ENCODE measurements around the gene COMMD6.

The COMMD6 gene

DNA sequence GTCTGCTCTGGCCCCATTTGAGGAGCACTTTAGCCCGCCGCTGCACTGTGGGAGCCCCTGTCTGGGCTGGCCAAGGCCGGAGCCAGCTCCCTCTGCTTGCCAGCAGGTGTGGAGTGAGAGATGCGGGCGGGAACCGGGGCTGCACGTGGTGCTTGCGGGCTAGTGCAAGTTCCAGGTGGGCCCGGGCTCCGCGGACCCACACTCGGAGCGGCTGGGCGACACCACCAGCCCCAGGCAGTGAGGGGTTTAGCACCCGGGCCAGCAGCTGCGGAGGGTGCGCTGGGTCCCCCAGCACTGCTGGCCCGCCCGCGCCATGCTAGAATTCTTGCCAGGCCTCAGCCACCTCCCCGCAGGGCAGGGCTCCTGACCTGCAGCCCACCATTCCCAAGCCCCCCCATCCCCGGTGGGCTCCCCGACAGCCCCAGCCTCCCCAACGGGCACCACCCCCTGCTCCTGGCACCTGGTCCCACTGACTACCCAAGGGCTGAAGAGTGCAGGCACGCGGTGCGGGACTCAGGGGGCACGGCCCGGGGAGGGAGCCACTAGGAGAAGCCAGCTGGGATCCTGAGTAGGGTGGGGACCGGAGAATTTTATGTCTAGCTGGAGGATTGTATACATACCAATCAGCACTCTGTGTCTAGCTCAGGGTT is 19.1 kb downstream of the COMMD6 start:
- Histone ChIP-seq H3K36me3 (ENCODE audit: insufficient read depth, low read length) (no peaks in the 10 kb centered on the region), H3K9me2 (ENCODE audit: low read depth, low read length) (no peaks in the 10 kb centered on the region), H3K9ac (ENCODE audit: low read length) (no peak overlapping the region), H3K4me2 (ENCODE audit: low read length) (no peak overlapping the region), H4K20me1 (ENCODE audit: insufficient read depth, low read length) (no peaks in the 10 kb centered on the region), H3K4me3 (ENCODE audit: low read depth, low read length, poor library complexity, severe bottlenecking) (no peak overlapping the region), H3K27me3 (ENCODE audit: insufficient read depth, low read length) (no peaks in the 10 kb centered on the region), H3F3A (ENCODE audit: insufficient read depth, low read length) (no peaks in the 10 kb centered on the region), H3K4me1 (ENCODE audit: insufficient read depth, low read length, severe bottlenecking) (no peaks in the 10 kb centered on the region), H3K27ac (ENCODE audit: low read depth, low read length, poor library complexity, severe bottlenecking) (no peak overlapping the region), H2AFZ (ENCODE audit: low read length) (no peak overlapping the region), H3K79me2 (ENCODE audit: insufficient read depth, low read length) (no peaks in the 10 kb centered on the region), H3K9me3 (ENCODE audit: low read length) (0 out of 2 replicates have a peak, but pooled peaks cover 3% of the 10 kb centered on the region)
- TF ChIP-seq, protein P1, sequence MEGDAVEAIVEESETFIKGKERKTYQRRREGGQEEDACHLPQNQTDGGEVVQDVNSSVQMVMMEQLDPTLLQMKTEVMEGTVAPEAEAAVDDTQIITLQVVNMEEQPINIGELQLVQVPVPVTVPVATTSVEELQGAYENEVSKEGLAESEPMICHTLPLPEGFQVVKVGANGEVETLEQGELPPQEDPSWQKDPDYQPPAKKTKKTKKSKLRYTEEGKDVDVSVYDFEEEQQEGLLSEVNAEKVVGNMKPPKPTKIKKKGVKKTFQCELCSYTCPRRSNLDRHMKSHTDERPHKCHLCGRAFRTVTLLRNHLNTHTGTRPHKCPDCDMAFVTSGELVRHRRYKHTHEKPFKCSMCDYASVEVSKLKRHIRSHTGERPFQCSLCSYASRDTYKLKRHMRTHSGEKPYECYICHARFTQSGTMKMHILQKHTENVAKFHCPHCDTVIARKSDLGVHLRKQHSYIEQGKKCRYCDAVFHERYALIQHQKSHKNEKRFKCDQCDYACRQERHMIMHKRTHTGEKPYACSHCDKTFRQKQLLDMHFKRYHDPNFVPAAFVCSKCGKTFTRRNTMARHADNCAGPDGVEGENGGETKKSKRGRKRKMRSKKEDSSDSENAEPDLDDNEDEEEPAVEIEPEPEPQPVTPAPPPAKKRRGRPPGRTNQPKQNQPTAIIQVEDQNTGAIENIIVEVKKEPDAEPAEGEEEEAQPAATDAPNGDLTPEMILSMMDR (IDR thresholded peaks at IDR 0.05; ENCODE audit: low read length): no peak
- no peak for TF ChIP-seq EZH2 (IDR thresholded peaks at IDR 0.05; ENCODE audit: borderline replicate concordance, low read length)

DNA sequence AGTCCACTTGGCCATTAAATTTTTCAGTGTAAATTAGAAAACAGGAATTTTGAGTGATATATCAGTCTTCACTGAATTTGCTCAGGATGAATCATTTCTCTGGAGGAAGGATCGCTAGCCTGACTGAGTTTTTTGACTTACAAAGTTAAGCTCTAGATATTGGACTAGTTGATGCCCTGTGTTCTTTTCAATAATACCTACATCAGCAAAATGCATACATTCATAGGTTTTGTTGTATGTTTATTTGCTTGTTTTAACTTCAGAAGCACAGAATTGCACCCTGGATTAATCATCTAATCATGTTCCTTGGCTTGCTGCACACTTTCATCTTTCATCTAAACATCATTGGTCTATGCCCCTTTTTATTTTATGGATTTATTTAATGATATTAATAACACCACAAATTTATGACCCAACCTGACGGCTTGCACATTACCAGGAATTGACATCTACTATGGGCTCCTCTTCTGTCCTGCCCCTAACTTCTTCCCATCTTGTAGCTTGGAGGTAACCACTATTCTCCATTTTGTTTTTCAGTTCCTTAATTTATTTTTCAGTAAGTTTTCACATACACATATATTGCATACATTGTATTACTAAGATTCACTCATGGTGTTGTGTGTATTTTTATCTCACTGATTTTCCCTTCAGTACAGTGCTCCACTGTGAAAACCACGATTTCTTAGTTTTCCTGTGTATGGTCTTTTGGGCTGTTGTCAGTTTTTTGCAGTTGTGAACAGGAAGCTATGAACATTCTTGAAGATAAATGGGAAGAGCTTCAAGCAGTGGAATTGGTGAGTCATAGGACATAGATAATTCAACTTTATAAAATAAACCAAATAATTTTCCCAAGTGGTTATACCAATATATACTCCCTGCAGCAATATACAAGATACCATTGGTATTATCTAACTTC is 23.3 kb downstream of the COMMD6 start:
- no peak overlapping the region for H3K4me2 ChIP-seq (ENCODE audit: low read length)

DNA sequence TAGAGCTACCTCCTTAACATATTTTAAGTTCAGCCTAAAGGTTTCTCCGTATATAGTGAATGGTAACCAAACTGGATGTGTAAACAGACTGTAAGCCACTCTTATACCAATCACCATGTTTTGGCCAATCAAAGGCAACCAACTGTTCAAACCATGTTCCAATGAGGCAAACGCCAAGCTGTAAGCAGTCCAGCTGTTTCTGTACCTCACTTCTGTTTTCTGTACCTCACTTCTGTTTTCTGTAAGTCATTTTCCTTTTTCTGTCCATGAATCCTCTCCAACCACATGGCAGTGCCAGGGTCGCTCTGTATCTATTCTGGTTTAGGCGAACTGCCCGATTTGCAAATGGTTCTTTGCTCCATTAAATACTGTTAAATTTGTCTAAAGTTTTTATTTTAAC is 24.4 kb downstream of the COMMD6 start:
- Histone ChIP-seq H4K20me1 (ENCODE audit: insufficient read depth, low read length) (no peaks in the 10 kb centered on the region), H3F3A (ENCODE audit: insufficient read depth, low read length) (no peaks in the 10 kb centered on the region), H3K4me1 (ENCODE audit: insufficient read depth, low read length, severe bottlenecking) (no peaks in the 10 kb centered on the region), H3K9me3 (ENCODE audit: low read length) (no peaks in the 10 kb centered on the region), H3K9ac (ENCODE audit: low read length) (no peak overlapping the region), H2AFZ (ENCODE audit: low read length) (no peak overlapping the region), H3K27me3 (ENCODE audit: insufficient read depth, low read length) (no peaks in the 10 kb centered on the region), H3K9me2 (ENCODE audit: low read depth, low read length) (no peaks in the 10 kb centered on the region), H3K4me2 (ENCODE audit: low read length) (no peak overlapping the region), H3K27ac (ENCODE audit: low read depth, low read length, poor library complexity, severe bottlenecking) (no peak overlapping the region), H3K4me3 (ENCODE audit: low read depth, low read length, poor library complexity, severe bottlenecking) (no peak overlapping the region), H3K79me2 (ENCODE audit: insufficient read depth, low read length) (no peaks in the 10 kb centered on the region), H3K36me3 (ENCODE audit: insufficient read depth, low read length) (no peaks in the 10 kb centered on the region)
- TF ChIP-seq EZH2 (IDR thresholded peaks at IDR 0.05; ENCODE audit: borderline replicate concordance, low read length): no peak
- TF ChIP-seq, protein P1 (IDR thresholded peaks at IDR 0.05; ENCODE audit: low read length): no peak

More for the DNA sequence above, 23.3 kb downstream of the COMMD6 start:
- Histone ChIP-seq H3F3A (ENCODE audit: insufficient read depth, low read length) (no peaks in the 10 kb centered on the region), H3K27ac (ENCODE audit: low read depth, low read length, poor library complexity, severe bottlenecking) (no peak overlapping the region), H3K9me2 (ENCODE audit: low read depth, low read length) (no peaks in the 10 kb centered on the region), H3K4me1 (ENCODE audit: insufficient read depth, low read length, severe bottlenecking) (no peaks in the 10 kb centered on the region), H3K4me3 (ENCODE audit: low read depth, low read length, poor library complexity, severe bottlenecking) (no peak overlapping the region), H4K20me1 (ENCODE audit: insufficient read depth, low read length) (no peaks in the 10 kb centered on the region), H3K9me3 (ENCODE audit: low read length) (no peaks in the 10 kb centered on the region), H2AFZ (ENCODE audit: low read length) (no peak overlapping the region), H3K79me2 (ENCODE audit: insufficient read depth, low read length) (no peaks in the 10 kb centered on the region), H3K9ac (ENCODE audit: low read length) (no peak overlapping the region), H3K36me3 (ENCODE audit: insufficient read depth, low read length) (no peaks in the 10 kb centered on the region), H3K27me3 (ENCODE audit: insufficient read depth, low read length) (no peaks in the 10 kb centered on the region)
- TF ChIP-seq, protein P1 (IDR thresholded peaks at IDR 0.05; ENCODE audit: low read length): no peak
- TF ChIP-seq EZH2 (IDR thresholded peaks at IDR 0.05; ENCODE audit: borderline replicate concordance, low read length): no peak

Data from OCI-LY1 (cell line).